ENCODE results near the gene NTNG2. TPM values are rescaled to one million over a fixed set of nuclear protein-coding genes. Genes with fewer than 3 reads are reported as not detected.

NTNG2 gene
- total RNA-seq = 34.3 TPM

GRCh38 chr9:132161743-132162184, at the start of gene NTNG2:
Gene NTNG2, plus strand, starts transcription at chr9:132162058. Its CDS starts 4,774 bp downstream, at chr9:132166832.

Other genes starting within 250 kb of the NTNG2 start
- 17.1 TPM for gene MED27, start 82.2 kb upstream of the NTNG2 start, total RNA-seq
- 97.5 TPM for gene SETX, start 192.9 kb downstream of the NTNG2 start, total RNA-seq
- gene TTF1, start 244.8 kb downstream of the NTNG2 start, total RNA-seq = 15.7 TPM
- gene CFAP77, start 248.2 kb downstream of the NTNG2 start, total RNA-seq = 0.66 TPM

Measured in camera-type eye (tissue), 1 donor.